Measurements from ENCODE around the gene SART3.

- TF ChIP-seq POLR2A (IDR thresholded peaks at IDR 0.05; ENCODE audit: low read depth, low read length): no peak
- TF ChIP-seq TAF1 (IDR thresholded peaks at IDR 0.05; ENCODE audit: borderline replicate concordance, low read depth, low read length): no peak
- no peak for TF ChIP-seq POLR2AphosphoS5 (IDR thresholded peaks at IDR 0.05; ENCODE audit: low read depth, low read length)
Observed at GRCh38 chr12:108479364-108480070, 81.5 kb downstream of the SART3 start.

Data from GM12892 (cell line).